Measurements from ENCODE around the gene BEND3. TPM values are rescaled to one million over a fixed set of nuclear protein-coding genes. Genes with fewer than 3 reads are reported as not detected.

BEND3 gene
- total RNA-seq, 4 donors from 2014 or later, result 2.1 to 2.4 (median 2.1) TPM

GRCh38 chr6:107069631-107070548, 45.4 kb downstream of the BEND3 start:
- no peaks in the 10 kb centered on the region for H3K27me3 ChIP-seq
- H3K4me1 ChIP-seq, result no peaks in the 10 kb centered on the region
- TF ChIP-seq, protein P1, sequence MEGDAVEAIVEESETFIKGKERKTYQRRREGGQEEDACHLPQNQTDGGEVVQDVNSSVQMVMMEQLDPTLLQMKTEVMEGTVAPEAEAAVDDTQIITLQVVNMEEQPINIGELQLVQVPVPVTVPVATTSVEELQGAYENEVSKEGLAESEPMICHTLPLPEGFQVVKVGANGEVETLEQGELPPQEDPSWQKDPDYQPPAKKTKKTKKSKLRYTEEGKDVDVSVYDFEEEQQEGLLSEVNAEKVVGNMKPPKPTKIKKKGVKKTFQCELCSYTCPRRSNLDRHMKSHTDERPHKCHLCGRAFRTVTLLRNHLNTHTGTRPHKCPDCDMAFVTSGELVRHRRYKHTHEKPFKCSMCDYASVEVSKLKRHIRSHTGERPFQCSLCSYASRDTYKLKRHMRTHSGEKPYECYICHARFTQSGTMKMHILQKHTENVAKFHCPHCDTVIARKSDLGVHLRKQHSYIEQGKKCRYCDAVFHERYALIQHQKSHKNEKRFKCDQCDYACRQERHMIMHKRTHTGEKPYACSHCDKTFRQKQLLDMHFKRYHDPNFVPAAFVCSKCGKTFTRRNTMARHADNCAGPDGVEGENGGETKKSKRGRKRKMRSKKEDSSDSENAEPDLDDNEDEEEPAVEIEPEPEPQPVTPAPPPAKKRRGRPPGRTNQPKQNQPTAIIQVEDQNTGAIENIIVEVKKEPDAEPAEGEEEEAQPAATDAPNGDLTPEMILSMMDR (IDR thresholded peaks at IDR 0.05), result no peak
- TF ChIP-seq EP300 (IDR thresholded peaks at IDR 0.05), result no peak
- TF ChIP-seq POLR2AphosphoS5 (IDR thresholded peaks at IDR 0.05), result no peak
- TF ChIP-seq POLR2A (IDR thresholded peaks at IDR 0.05), result no peak
- no peak for DNase-seq (ENCODE audit: low spot score in 2 of 2)
- no peaks in the 10 kb centered on the region for H3K9me3 ChIP-seq
- peaks cover 20% of the 10 kb centered on the region for H3K36me3 ChIP-seq
- H3K27ac ChIP-seq, result no peak overlapping the region
- 96% methylated on average over 40 of the region's 53 CpGs for WGBS
- no peak overlapping the region for H3K4me3 ChIP-seq

GRCh38 chr6:107068691-107069630, 46.4 kb downstream of the BEND3 start:
- Histone ChIP-seq H3K36me3 (peaks cover 20% of the 10 kb centered on the region), H3K27me3 (no peaks in the 10 kb centered on the region), H3K4me1 (no peaks in the 10 kb centered on the region), H3K4me3 (no peak overlapping the region), H3K27ac (no peak overlapping the region), H3K9me3 (no peaks in the 10 kb centered on the region)
- no peak for TF ChIP-seq EP300 (IDR thresholded peaks at IDR 0.05)
- no peak for TF ChIP-seq POLR2AphosphoS5 (IDR thresholded peaks at IDR 0.05)
- TF ChIP-seq, protein P1 (IDR thresholded peaks at IDR 0.05), result no peak
- TF ChIP-seq POLR2A (IDR thresholded peaks at IDR 0.05), result no peak
- WGBS, result 97% methylated on average over 60 of the region's 69 CpGs
- no peak for DNase-seq (ENCODE audit: low spot score in 2 of 2)

DNA sequence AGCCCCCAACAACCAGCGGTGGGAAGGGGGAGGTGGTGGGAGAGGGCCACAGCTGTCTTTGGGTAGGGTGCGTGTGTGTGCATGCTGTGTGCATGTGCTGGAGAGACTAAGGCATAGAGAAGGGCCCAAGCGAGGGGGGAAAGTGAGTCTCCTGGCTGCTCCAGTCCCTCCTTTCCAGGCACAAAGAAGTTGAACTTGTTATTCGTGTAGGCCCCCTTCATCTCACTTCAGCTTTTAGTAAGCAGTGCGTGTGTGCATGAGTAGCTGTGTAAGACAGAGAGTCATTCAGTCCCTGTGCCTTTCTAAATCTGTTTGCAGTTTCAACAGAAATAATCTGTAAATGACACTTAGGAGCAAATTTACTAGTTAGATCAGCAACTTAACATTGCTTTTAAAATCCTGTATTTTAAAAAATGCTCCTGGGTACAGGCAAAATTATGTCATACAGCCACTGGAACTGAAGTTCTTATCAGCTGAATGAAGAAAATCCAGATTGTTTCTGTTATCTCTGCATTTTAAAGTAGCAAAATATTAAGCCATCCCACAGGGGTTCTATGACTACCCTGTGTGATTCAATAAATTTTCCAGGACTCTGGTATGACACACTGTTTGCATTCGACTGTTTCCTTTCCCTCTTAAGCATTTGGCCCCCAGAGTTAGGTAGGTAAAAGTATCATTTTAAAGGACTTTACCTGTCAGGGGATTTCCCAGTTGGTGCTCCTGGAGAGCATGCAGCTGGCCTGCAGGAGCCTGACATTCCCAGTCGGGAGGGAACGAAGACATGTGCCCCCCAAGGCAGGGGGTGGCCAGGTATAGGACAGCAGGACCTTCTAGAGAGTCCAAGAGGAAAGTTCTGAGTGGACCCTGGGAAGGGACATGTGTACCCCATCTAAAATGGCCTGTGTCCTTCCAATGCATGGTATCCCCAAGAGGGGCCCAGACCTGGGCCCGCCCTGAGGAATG, 48.3 kb downstream of the BEND3 start:
- Histone ChIP-seq H3K9me3 (no peaks in the 10 kb centered on the region), H3K27ac (no peak overlapping the region), H3K4me1 (no peaks in the 10 kb centered on the region), H3K27me3 (no peaks in the 10 kb centered on the region), H3K4me3 (no peak overlapping the region), H3K36me3 (peaks cover 20% of the 10 kb centered on the region)
- DNase-seq (ENCODE audit: low spot score in 2 of 2), result no peak
- TF ChIP-seq, protein P1 (IDR thresholded peaks at IDR 0.05), result no peak
- no peak for TF ChIP-seq EP300 (IDR thresholded peaks at IDR 0.05)
- 81% methylated on average over 9 of the region's 9 CpGs for WGBS

- WGBS, result 47% methylated on average over 6 of the region's 6 CpGs
- H3K9me3 ChIP-seq, result no peaks in the 10 kb centered on the region
- no peak overlapping the region for H3K27ac ChIP-seq
- DNase-seq (ENCODE audit: low spot score in 2 of 2), result no peak
- no peaks in the 10 kb centered on the region for H3K27me3 ChIP-seq
- no peak overlapping the region for H3K4me3 ChIP-seq
- peaks cover 6% of the 10 kb centered on the region for H3K36me3 ChIP-seq
- H3K4me1 ChIP-seq, result no peaks in the 10 kb centered on the region
- no peak for TF ChIP-seq EP300 (IDR thresholded peaks at IDR 0.05)
- TF ChIP-seq, protein P1 (IDR thresholded peaks at IDR 0.05), result no peak
- no peak for TF ChIP-seq POLR2A (IDR thresholded peaks at IDR 0.05)
- no peak for TF ChIP-seq POLR2AphosphoS5 (IDR thresholded peaks at IDR 0.05)
Measured at GRCh38 chr6:107064579-107065065, 50.7 kb downstream of the BEND3 start.

Measured in suprapubic skin (tissue), 4 donors.